ENCODE results near the gene PTGIS.

Gene PTGIS

GRCh38 chr20:49519777-49520359 lies 48.1 kb downstream of the PTGIS start:
- Histone ChIP-seq H3K9me3 (ENCODE audit: control insufficient read depth, insufficient read depth, low read length) (no peaks in the 10 kb centered on the region; the same call in 1 of the 2 replicates), H3K9ac (ENCODE audit: low read depth, low read length) (no peak overlapping the region)

GRCh38 chr20:49519212-49519712 lies 48.7 kb downstream of the PTGIS start:
- Histone ChIP-seq H3K9ac (ENCODE audit: low read depth, low read length) (no peak overlapping the region), H3K4me1 (ENCODE audit: insufficient read depth, low read length) (no peaks in the 10 kb centered on the region), H3K36me3 (ENCODE audit: insufficient read depth, low read length) (no peaks in the 10 kb centered on the region; the same call in 1 of the 2 replicates)

More at GRCh38 chr20:49519777-49520359, 48.1 kb downstream of the PTGIS start:
- Histone ChIP-seq H3K4me1 (ENCODE audit: insufficient read depth, low read length) (no peaks in the 10 kb centered on the region), H3K36me3 (ENCODE audit: insufficient read depth, low read length) (no peaks in the 10 kb centered on the region; the same call in 1 of the 2 replicates)

GRCh38 chr20:49518576-49518975 lies 49.4 kb downstream of the PTGIS start:
- H3K9me3 ChIP-seq (ENCODE audit: control insufficient read depth, insufficient read depth, low read length), result no peaks in the 10 kb centered on the region
- no peaks in the 10 kb centered on the region for H3K4me1 ChIP-seq (ENCODE audit: insufficient read depth, low read length)
- H3K36me3 ChIP-seq (ENCODE audit: insufficient read depth, low read length), result no peaks in the 10 kb centered on the region; the same call in 1 of the 2 replicates
- no peak overlapping the region for H3K9ac ChIP-seq (ENCODE audit: low read depth, low read length)

More at GRCh38 chr20:49519212-49519712, 48.7 kb downstream of the PTGIS start:
- H3K9me3 ChIP-seq (ENCODE audit: control insufficient read depth, insufficient read depth, low read length), result no peaks in the 10 kb centered on the region; the same call in 1 of the 2 replicates

DNA sequence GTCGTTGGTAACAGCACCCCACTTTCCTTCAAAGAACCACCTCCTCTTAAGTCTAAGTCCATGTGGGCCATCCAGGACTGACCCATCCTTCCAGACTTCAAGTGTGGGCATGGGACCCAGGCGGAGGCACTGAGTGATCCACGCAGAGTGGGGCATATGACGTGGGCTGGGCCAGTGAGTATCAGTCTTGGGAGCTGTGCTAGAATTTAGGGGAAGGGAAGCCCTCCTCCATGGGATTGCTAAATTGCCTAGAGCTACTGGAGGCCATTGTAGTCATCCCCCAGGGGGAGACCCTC lies 50.2 kb downstream of the PTGIS start:
- Histone ChIP-seq H3K4me1 (ENCODE audit: insufficient read depth, low read length) (no peaks in the 10 kb centered on the region), H3K9ac (ENCODE audit: low read depth, low read length) (no peak overlapping the region), H3K9me3 (ENCODE audit: control insufficient read depth, insufficient read depth, low read length) (no peaks in the 10 kb centered on the region), H3K36me3 (ENCODE audit: insufficient read depth, low read length) (no peaks in the 10 kb centered on the region; the same call in 1 of the 2 replicates)

- H3K36me3 ChIP-seq (ENCODE audit: insufficient read depth, low read length), result no peaks in the 10 kb centered on the region
- H3K9ac ChIP-seq (ENCODE audit: low read depth, low read length), result no peak overlapping the region
- H3K9me3 ChIP-seq (ENCODE audit: control insufficient read depth, insufficient read depth, low read length), result no peaks in the 10 kb centered on the region
- H3K4me1 ChIP-seq (ENCODE audit: insufficient read depth, low read length), result no peaks in the 10 kb centered on the region
Measured at GRCh38 chr20:49516916-49517804, 50.8 kb downstream of the PTGIS start.

DNA sequence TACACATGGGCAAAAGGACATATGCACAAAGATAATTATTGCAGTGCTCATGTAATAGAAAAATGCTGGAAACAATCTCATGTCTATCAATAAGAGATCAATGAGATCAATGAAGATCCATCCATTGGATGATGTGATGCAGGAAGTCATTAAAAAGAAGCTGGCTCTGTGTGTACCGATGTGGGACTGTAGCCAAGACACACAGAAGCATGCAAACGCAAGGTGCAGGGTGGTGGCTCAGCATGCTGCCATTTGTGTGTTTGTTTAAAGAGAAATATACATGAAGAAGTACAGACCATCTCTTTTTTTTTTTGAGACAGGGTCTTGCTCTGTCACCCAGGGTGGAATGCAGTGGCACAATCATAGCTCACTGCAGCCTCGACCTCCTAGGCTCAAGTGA lies 52.4 kb downstream of the PTGIS start:
- Histone ChIP-seq H3K36me3 (ENCODE audit: insufficient read depth, low read length) (no peaks in the 10 kb centered on the region; the same call in 1 of the 2 replicates), H3K9me3 (ENCODE audit: control insufficient read depth, insufficient read depth, low read length) (no peaks in the 10 kb centered on the region), H3K9ac (ENCODE audit: low read depth, low read length) (no peak overlapping the region), H3K4me1 (ENCODE audit: insufficient read depth, low read length) (no peaks in the 10 kb centered on the region)

- Histone ChIP-seq H3K4me1 (ENCODE audit: insufficient read depth, low read length) (0 out of 2 replicates have a peak, but pooled peaks cover 4% of the 10 kb centered on the region), H3K9me3 (ENCODE audit: control insufficient read depth, insufficient read depth, low read length) (no peaks in the 10 kb centered on the region), H3K9ac (ENCODE audit: low read depth, low read length) (no peak overlapping the region), H3K36me3 (ENCODE audit: insufficient read depth, low read length) (no peaks in the 10 kb centered on the region; the same call in 1 of the 2 replicates)
Measured at GRCh38 chr20:49513517-49513916, 54.4 kb downstream of the PTGIS start.

- no peak overlapping the region for H3K9ac ChIP-seq (ENCODE audit: low read depth, low read length)
- no peaks in the 10 kb centered on the region for H3K9me3 ChIP-seq (ENCODE audit: control insufficient read depth, insufficient read depth, low read length)
- H3K36me3 ChIP-seq (ENCODE audit: insufficient read depth, low read length), result no peaks in the 10 kb centered on the region; the same call in 1 of the 2 replicates
- H3K4me1 ChIP-seq (ENCODE audit: insufficient read depth, low read length), result 0 out of 2 replicates have a peak, but pooled peaks cover 7% of the 10 kb centered on the region
Measured at GRCh38 chr20:49513009-49513408, 54.9 kb downstream of the PTGIS start.

DNA sequence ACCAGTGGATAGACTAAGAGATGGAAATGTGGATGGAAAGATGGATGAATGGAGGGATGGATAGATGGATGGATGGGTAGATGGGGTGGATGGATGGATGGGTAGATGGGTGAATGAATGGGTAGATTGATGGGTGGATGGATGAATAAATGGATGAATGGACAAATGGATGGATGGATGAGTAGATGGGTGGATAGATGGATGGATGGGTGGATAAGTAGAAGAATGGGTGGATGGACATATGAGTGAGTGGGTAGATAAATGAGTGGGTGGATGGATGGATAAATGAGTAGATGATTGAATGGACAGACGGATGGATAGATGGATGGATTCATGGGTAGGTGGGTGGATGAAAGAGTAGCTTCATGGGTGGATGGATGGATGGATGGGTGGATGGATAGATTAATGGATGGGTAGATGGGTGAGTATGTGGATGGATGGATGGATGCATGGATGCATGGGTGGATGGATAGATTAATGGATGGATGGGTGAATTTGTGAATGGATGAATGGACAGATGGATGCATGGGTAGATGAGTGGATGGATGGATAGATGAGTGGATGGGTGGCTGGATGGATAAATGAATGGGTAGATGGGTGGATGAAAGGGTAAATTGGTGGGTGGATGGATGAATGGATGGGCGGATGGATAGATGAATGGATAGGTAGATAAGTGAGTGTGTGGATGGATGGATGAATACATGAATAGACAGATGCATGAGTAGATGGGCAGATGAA lies 56.0 kb downstream of the PTGIS start:
- Histone ChIP-seq H3K9me3 (ENCODE audit: control insufficient read depth, insufficient read depth, low read length) (no peaks in the 10 kb centered on the region), H3K36me3 (ENCODE audit: insufficient read depth, low read length) (no peaks in the 10 kb centered on the region; the same call in 1 of the 2 replicates), H3K4me1 (ENCODE audit: insufficient read depth, low read length) (0 out of 2 replicates have a peak, but pooled peaks cover 7% of the 10 kb centered on the region), H3K9ac (ENCODE audit: low read depth, low read length) (no peak overlapping the region)

GRCh38 chr20:49510562-49511122 lies 57.3 kb downstream of the PTGIS start:
- Histone ChIP-seq H3K36me3 (ENCODE audit: insufficient read depth, low read length) (no peaks in the 10 kb centered on the region; the same call in 1 of the 2 replicates), H3K9ac (ENCODE audit: low read depth, low read length) (no peak overlapping the region), H3K9me3 (ENCODE audit: control insufficient read depth, insufficient read depth, low read length) (no peaks in the 10 kb centered on the region), H3K4me1 (ENCODE audit: insufficient read depth, low read length) (0 out of 2 replicates have a peak, but pooled peaks cover 7% of the 10 kb centered on the region)

- H3K9ac ChIP-seq (ENCODE audit: low read depth, low read length), result no peak overlapping the region
- no peaks in the 10 kb centered on the region for H3K9me3 ChIP-seq (ENCODE audit: control insufficient read depth, insufficient read depth, low read length)
- H3K4me1 ChIP-seq (ENCODE audit: insufficient read depth, low read length), result 0 out of 2 replicates have a peak, but pooled peaks cover 7% of the 10 kb centered on the region
- no peaks in the 10 kb centered on the region; the same call in 1 of the 2 replicates for H3K36me3 ChIP-seq (ENCODE audit: insufficient read depth, low read length)
Measured at GRCh38 chr20:49508435-49509199, 59.3 kb downstream of the PTGIS start.

DNA sequence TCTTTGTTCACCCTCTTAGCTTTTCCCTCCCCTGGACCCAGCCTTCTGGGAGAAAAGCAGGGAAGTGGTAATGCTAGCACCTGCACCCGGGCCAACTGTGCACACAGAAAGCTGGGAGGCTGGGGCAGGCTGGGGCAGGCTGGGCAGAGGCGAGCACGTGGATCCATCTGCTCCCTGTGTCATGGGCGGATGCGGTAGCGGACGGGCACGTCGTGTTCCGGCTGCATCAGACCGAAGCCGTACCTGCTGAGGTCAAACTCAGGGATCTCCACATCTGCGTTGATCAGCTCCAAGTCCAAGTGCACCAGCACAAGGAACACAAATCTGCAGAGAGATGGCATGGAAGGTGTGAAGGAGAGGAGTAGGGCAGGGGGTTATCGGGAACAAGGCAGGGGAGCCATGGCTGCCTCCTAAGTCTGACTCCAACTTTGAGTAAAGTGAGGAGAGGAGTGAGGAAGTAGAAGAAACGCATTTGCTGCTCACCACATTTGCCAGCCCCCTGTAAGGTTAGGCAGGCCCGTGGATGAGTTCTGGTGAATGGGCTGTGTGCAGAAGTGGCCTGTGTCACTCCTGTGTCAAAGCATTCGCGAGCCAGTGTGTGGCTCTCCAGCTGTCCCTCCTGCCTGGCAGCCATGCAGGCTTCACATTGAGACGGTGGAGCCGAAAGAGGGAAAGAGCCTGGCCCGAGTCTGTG lies 60.0 kb downstream of the PTGIS start:
- H3K4me1 ChIP-seq (ENCODE audit: insufficient read depth, low read length), result 0 out of 2 replicates have a peak, but pooled peaks cover 7% of the 10 kb centered on the region
- H3K9me3 ChIP-seq (ENCODE audit: control insufficient read depth, insufficient read depth, low read length), result no peaks in the 10 kb centered on the region
- H3K9ac ChIP-seq (ENCODE audit: low read depth, low read length), result no peak overlapping the region
- no peaks in the 10 kb centered on the region; the same call in 1 of the 2 replicates for H3K36me3 ChIP-seq (ENCODE audit: insufficient read depth, low read length)

DNA sequence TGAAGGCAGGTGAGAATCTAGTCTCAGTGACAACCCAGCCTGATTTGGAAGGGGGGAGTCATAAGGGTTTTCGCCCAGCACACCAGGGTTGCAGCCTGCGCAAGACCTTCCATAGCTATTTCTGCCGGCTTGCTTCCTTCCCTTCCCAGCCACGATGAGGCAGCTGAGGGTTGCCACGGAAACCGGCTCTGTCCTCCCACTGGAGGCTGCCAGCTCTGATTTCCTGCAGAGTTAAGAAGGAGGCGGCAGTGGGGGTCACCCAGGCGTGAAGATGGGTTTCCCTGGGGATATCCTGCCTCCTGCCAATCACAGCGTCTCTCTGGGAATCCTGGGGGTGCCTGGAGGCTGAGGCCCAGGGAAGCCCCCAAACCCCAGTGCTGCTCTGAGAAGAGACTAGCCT lies 62.4 kb downstream of the PTGIS start:
- Histone ChIP-seq H3K4me1 (ENCODE audit: insufficient read depth, low read length) (0 out of 2 replicates have a peak, but pooled peaks cover 7% of the 10 kb centered on the region), H3K9me3 (ENCODE audit: control insufficient read depth, insufficient read depth, low read length) (no peaks in the 10 kb centered on the region), H3K36me3 (ENCODE audit: insufficient read depth, low read length) (no peaks in the 10 kb centered on the region), H3K9ac (ENCODE audit: low read depth, low read length) (no peak overlapping the region)
